PFSK-1 (cell line): ENCODE measurements around the gene RPIA.

Experiments
- FOXP2 ChIP-seq: optimal IDR thresholded peaks from 2 replicates; pipeline ENCODE3; 2011; ENCODE audit warnings: borderline replicate concordance, control low read depth, inconsistent platforms; ENCODE audit not compliant: insufficient read depth; ENCODE audit errors: extremely low read length, extremely low read depth
- POLR2AphosphoS5 ChIP-seq: IDR thresholded peaks from 2 replicates; pipeline ENCODE4 v1.6.1; 2012; ENCODE audit warnings: low read depth, mild to moderate bottlenecking, control low read depth, low read length, moderate library complexity
- SIN3A ChIP-seq: IDR thresholded peaks from 2 replicates; pipeline ENCODE4 v1.6.1; 2012; ENCODE audit warnings: mild to moderate bottlenecking, low read length, moderate library complexity, borderline replicate concordance; ENCODE audit not compliant: insufficient read depth
- TAF1 ChIP-seq: IDR thresholded peaks from 2 replicates; pipeline ENCODE4 v1.6.1; 2012; ENCODE audit warnings: low read length, control low read depth, borderline replicate concordance; ENCODE audit not compliant: insufficient read depth
- TF ChIP-seq, protein P1 (sequence below), 2 experiments: IDR thresholded peaks; 2 replicates each; pipeline versions ENCODE4 v1.6.1 to v1.8.0; 2011 to 2012; ENCODE audit warnings: low read depth in 2 of 2, low read length in 2 of 2, control low read depth in 1 of 2, inconsistent platforms in 1 of 2, mild to moderate bottlenecking in 1 of 2, moderate library complexity in 1 of 2; ENCODE audit not compliant: insufficient read depth in 1 of 2

The RPIA gene

DNA sequence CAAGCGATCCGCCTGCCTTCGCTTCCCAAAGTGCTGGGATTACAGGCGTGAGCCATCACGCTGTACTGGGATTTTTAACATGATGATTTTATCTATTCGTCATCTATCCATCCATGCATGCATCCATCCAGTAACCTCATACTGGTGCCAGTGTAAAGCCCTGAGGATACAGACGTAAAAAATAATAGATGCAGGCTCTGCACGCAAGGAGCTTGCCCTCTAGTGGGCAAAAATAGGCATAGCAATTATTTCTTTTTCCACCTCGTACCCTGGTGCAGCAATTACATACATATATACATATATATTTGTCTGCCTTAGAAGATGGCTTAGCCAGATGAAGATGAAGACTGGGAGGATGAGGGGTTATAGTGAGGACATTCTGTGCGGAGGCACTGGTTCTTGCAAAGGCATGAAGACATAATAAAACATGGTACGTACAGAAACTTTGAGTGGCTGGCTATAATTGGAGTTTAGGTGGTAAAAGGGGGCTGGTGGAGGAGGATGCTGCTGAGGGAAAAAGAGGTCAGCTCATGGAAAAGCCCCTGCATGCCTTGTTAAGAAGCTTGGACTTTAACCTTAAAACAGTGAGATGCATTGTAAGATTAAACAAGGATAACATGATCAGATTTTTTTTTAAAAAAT, 19.6 kb upstream of the RPIA start:
- TF ChIP-seq FOXP2 (no peak), POLR2AphosphoS5 (no peak), TAF1 (no peak), SIN3A (no peak)
- TF ChIP-seq, protein P1, sequence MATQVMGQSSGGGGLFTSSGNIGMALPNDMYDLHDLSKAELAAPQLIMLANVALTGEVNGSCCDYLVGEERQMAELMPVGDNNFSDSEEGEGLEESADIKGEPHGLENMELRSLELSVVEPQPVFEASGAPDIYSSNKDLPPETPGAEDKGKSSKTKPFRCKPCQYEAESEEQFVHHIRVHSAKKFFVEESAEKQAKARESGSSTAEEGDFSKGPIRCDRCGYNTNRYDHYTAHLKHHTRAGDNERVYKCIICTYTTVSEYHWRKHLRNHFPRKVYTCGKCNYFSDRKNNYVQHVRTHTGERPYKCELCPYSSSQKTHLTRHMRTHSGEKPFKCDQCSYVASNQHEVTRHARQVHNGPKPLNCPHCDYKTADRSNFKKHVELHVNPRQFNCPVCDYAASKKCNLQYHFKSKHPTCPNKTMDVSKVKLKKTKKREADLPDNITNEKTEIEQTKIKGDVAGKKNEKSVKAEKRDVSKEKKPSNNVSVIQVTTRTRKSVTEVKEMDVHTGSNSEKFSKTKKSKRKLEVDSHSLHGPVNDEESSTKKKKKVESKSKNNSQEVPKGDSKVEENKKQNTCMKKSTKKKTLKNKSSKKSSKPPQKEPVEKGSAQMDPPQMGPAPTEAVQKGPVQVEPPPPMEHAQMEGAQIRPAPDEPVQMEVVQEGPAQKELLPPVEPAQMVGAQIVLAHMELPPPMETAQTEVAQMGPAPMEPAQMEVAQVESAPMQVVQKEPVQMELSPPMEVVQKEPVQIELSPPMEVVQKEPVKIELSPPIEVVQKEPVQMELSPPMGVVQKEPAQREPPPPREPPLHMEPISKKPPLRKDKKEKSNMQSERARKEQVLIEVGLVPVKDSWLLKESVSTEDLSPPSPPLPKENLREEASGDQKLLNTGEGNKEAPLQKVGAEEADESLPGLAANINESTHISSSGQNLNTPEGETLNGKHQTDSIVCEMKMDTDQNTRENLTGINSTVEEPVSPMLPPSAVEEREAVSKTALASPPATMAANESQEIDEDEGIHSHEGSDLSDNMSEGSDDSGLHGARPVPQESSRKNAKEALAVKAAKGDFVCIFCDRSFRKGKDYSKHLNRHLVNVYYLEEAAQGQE (IDR thresholded peaks at IDR 0.05; ENCODE audit: insufficient read depth in 1 of 2, low read depth in 2 of 2, low read length in 2 of 2): no peak

DNA sequence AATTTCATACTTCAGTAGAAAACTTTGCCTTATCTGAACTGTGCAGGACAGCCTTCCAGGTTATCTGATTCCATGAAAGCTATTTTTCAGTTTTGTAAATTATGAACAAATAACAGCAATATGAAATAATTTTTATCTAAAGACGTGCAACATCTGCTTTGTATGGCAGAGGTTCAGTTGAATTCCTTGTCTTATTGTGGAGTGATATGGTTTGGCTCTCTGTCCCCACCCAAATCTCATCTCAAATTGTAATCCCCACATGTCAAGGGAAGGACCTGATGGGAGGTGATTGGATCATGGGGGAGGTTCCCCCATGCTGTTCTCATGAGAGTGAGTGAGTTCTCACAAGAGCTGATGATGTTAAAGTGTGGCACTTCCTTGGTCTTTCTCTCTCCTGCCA, 18.1 kb upstream of the RPIA start:
- TF ChIP-seq FOXP2 (no peak), TAF1 (no peak), SIN3A (no peak), POLR2AphosphoS5 (no peak)
- TF ChIP-seq, protein P1 (IDR thresholded peaks at IDR 0.05; ENCODE audit: insufficient read depth in 1 of 2, low read depth in 2 of 2, low read length in 2 of 2): no peak

DNA sequence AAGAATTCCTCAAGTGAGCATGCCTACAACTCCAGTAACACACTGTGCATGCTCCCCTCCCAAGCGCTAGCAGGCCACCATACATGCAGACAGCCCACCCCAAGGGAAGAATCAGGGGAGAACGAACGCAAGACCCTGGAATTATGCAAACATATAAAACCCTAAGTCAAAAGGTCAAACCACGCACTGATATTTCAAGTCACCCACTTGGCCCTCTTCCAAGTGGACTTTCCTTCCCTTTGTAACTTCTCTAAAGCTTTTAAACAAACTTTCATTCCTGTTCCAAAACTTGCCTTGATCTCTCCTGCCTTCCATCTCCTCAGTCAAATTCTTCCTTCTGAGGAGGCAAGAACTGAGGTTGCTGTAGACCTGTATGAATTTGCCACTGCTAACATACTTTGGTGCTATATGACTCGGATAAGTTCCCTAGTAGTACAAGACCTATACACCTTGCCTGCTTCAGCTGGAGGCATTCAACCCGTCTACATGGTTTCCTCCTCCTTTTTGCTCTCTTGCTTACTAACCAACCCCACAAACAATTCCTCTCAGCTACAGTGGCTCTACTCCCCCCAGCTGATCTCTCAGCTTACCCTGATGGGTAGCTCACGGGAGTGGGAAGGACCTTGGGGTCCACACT, 11.1 kb upstream of the RPIA start:
- TF ChIP-seq FOXP2 (no peak), SIN3A (no peak), TAF1 (no peak), POLR2AphosphoS5 (no peak)

DNA sequence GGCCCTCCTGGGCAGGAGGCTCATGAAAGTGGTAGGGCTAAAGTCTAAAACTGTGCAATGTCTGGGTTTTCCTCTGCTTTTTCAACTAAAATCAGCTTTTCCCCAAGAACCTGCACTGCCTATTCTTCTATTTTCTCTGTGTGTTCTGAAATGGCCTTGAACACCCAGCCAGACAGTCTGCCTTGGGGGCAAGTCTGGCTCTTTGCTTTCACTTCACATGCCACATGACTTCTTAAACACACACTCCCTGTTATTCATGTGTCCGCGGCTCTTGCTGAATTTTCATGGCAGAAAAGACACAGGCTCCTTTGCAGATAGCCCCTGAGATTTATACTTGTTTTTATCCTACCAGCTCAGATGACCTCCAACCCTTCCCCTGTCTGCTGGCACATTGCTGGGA, 10.6 kb upstream of the RPIA start:
- TF ChIP-seq TAF1 (no peak), POLR2AphosphoS5 (no peak), FOXP2 (no peak), SIN3A (no peak)
- TF ChIP-seq, protein P1 (IDR thresholded peaks at IDR 0.05; ENCODE audit: insufficient read depth in 1 of 2, low read depth in 2 of 2, low read length in 2 of 2): no peak

DNA sequence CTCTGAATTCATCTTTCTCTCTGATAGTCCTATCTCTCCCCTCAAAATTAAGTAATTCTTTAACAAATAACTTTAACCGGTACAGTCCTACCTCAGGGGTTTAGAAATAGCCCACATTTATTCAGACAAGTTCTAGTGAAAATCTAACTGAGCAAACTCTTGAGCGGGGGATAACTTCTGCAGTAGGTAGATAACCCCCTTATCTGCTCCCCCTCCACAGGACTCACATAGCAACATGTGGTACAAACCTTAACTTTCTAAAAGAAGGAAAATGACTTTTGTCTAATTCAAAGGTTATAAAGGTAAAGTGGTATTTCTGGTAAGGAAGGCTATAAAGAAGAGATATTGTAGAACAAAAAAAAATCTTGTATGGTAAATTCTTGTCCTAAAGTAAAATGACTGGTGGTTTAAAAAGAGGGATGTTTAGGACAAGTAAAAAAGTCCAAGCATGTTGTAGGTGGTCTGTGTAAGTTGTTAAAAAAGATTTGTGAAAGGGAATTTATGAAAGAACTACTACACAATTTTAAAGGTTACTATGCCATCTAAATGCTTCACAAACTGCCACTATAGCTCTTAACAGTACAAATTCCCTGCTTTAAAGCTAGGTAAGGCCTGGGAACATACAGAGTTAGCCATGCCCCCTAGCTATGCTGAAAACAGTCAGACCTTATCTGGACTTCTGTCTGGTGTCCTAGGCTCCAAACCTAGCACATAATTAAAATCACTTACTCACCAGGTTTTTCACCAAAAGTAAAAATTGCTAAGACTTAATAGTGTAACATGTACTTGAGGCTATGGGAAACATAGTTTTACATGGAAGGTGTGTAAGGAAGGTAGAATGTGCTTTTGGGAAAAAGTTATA, 8.1 kb upstream of the RPIA start:
- TF ChIP-seq, protein P1 (IDR thresholded peaks at IDR 0.05; ENCODE audit: insufficient read depth in 1 of 2, low read depth in 2 of 2, low read length in 2 of 2): no peak
- no peak for TF ChIP-seq POLR2AphosphoS5
- TF ChIP-seq SIN3A: no peak
